Measurements from ENCODE around the gene NPC2.

GRCh38 chr14:74462993-74463392, 30.1 kb downstream of the NPC2 start:
- TF ChIP-seq FOXM1 (IDR thresholded peaks at IDR 0.05; ENCODE audit: borderline replicate concordance) (no peak), FOXK2 (IDR thresholded peaks at IDR 0.05) (no peak), SUZ12 (IDR thresholded peaks at IDR 0.05) (no peak), SP1 (IDR thresholded peaks at IDR 0.05) (no peak), FOXA1 (IDR thresholded peaks at IDR 0.05) (no peak), ARNT (IDR thresholded peaks at IDR 0.05) (no peak)

Data from HEK293T (cell line).